NCI-H2171 (cell line): Measurements from ENCODE around the gene FKBP4.
A peak's percentile ranks its signal among the peaks of the same experiment; 100 is the strongest.

ENCODE experiments used
- DNase-seq: peaks from one replicate; lab custom pipeline; 2025; lab: John Stamatoyannopoulos, UW

Gene FKBP4

GRCh38 chr12:2779281-2779680 is 15.5 kb upstream of the FKBP4 start:
- no peak for DNase-seq

GRCh38 chr12:2783936-2784600 is 10.7 kb upstream of the FKBP4 start:
- peak; percentile 74 for DNase-seq

- no peak for DNase-seq
Observed at GRCh38 chr12:2785017-2785416, 9.8 kb upstream of the FKBP4 start.

GRCh38 chr12:2791089-2791488 is 3.7 kb upstream of the FKBP4 start:
- no peak for DNase-seq

- no peak for DNase-seq
Observed at GRCh38 chr12:2792671-2793500, 1.9 kb upstream of the FKBP4 start.

- no peak for DNase-seq
Observed at GRCh38 chr12:2793561-2793960, 1.2 kb upstream of the FKBP4 start.

GRCh38 chr12:2794191-2794735 is 507 bp upstream of the FKBP4 start:
- DNase-seq = no peak

GRCh38 chr12:2795291-2796186 is 769 bp downstream of the FKBP4 start:
- peak; percentile 66 for DNase-seq

- DNase-seq = no peak
Observed at GRCh38 chr12:2796187-2796666, 1.5 kb downstream of the FKBP4 start.

GRCh38 chr12:2797721-2798418 is 3.1 kb downstream of the FKBP4 start:
- DNase-seq = no peak

GRCh38 chr12:2800046-2800570 is 5.3 kb downstream of the FKBP4 start:
- DNase-seq = no peak

- no peak for DNase-seq
Observed at GRCh38 chr12:2801044-2801783, 6.4 kb downstream of the FKBP4 start.

- DNase-seq = no peak
Observed at GRCh38 chr12:2803635-2804392, 9.0 kb downstream of the FKBP4 start.

GRCh38 chr12:2804393-2805142 is 9.8 kb downstream of the FKBP4 start:
- DNase-seq = no peak

GRCh38 chr12:2805143-2805520 is 10.4 kb downstream of the FKBP4 start:
- DNase-seq = no peak

GRCh38 chr12:2806700-2807099 is 11.9 kb downstream of the FKBP4 start:
- DNase-seq = no peak

- DNase-seq = no peak
Observed at GRCh38 chr12:2811801-2812200, 17.0 kb downstream of the FKBP4 start.

GRCh38 chr12:2812290-2813213 is 17.8 kb downstream of the FKBP4 start, which contains the start of gene ITFG2:
ITFG2 (plus strand) TSS chr12:2812668; CDS start chr12:2812761, 93 bp downstream.
- DNase-seq = peak; percentile 99
